GM19025 (cell line): ENCODE results near the gene REPIN1.
A peak's percentile ranks its signal among the peaks of the same experiment; 100 is the strongest.

ENCODE experiments used
- ATAC-seq: cut with Tn5 transposase; IDR thresholded peaks from one replicate; pipeline ENCODE4 v1.9.1; 2021; ENCODE audit warnings: mild to moderate bottlenecking, low read depth, moderate library complexity; ENCODE audit not compliant: unreplicated experiment

Gene REPIN1

GRCh38 chr7:150368096-150368883 is at the start of gene REPIN1:
Gene REPIN1, plus strand, starts transcription at chr7:150368822. Its CDS starts 890 bp downstream, at chr7:150369712.
- peak; percentile 57 for ATAC-seq

GRCh38 chr7:150321788-150322113 is 46.9 kb upstream of the REPIN1 start:
- no peak for ATAC-seq

GRCh38 chr7:150322114-150322832 is 46.3 kb upstream of the REPIN1 start:
- no peak for ATAC-seq

- ATAC-seq = peak; percentile 50
Observed at GRCh38 chr7:150322833-150323681, 45.6 kb upstream of the REPIN1 start, which contains the start of the genes ACTR3C and LRRC61. Gene ACTR3C, minus strand, starts transcription at chr7:150323545. Its CDS starts 28,249 bp downstream, at chr7:150295296. Gene LRRC61, plus strand, starts transcription at chr7:150323355. Its CDS starts 13,507 bp downstream, at chr7:150336862.

GRCh38 chr7:150323682-150324372 is 44.8 kb upstream of the REPIN1 start:
- ATAC-seq = peak; percentile 13

GRCh38 chr7:150324373-150324961 is 44.2 kb upstream of the REPIN1 start:
- ATAC-seq = no peak

- ATAC-seq = no peak
Observed at GRCh38 chr7:150325110-150325611, 43.5 kb upstream of the REPIN1 start.

- ATAC-seq = no peak
Observed at GRCh38 chr7:150325901-150326300, 42.7 kb upstream of the REPIN1 start.

GRCh38 chr7:150326657-150327268 is 41.9 kb upstream of the REPIN1 start:
- ATAC-seq = no peak

GRCh38 chr7:150327308-150327707 is 41.3 kb upstream of the REPIN1 start:
- no peak for ATAC-seq

GRCh38 chr7:150329331-150330120 is 39.1 kb upstream of the REPIN1 start:
- ATAC-seq = no peak

- ATAC-seq = no peak
Observed at GRCh38 chr7:150330211-150330885, 38.3 kb upstream of the REPIN1 start.

- no peak for ATAC-seq
Observed at GRCh38 chr7:150332852-150333635, 35.6 kb upstream of the REPIN1 start.

- ATAC-seq = no peak
Observed at GRCh38 chr7:150333659-150334058, 35.0 kb upstream of the REPIN1 start.

- no peak for ATAC-seq
Observed at GRCh38 chr7:150334108-150334507, 34.5 kb upstream of the REPIN1 start.

GRCh38 chr7:150335108-150335773 is 33.4 kb upstream of the REPIN1 start:
- no peak for ATAC-seq

GRCh38 chr7:150335774-150336112 is 32.9 kb upstream of the REPIN1 start:
- ATAC-seq = no peak
